ENCODE results near the gene TMEFF2. TPM values are rescaled to one million over a fixed set of nuclear protein-coding genes. Genes with fewer than 3 reads are reported as not detected.

Gene TMEFF2
- total and polyA plus RNA-seq, 4 donors: 0.08 TPM; not detected in 3

DNA sequence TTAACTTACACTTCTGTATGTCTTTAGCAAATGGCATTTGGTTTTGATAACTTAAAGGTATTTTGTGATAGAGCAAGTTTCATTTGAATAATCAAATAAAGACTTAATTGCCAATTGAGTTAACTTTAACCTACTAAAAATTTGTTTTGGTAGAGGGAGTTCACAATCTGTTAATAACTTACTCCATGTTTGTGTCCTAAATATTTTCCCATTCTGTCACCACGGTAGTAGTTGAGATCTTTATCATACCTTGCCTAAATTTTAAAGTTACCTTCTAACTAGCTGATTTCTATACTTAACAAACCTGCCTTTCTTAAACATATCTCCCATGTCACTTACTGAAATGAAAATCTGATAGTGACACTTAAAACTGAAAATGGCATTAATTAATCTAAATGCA is 127.1 kb downstream of the TMEFF2 start:
- Histone ChIP-seq H3K27ac (ENCODE audit: low read depth in 1 of 2, low read length in 2 of 2) (no peak overlapping the region), H3K27me3 (ENCODE audit: control insufficient read depth in 4 of 4, insufficient read depth in 4 of 4, low read length in 3 of 4) (no peaks in the 10 kb centered on the region)
- 25% methylated on average over 1 of the region's 1 CpG for WGBS

More for the DNA sequence above, 127.1 kb downstream of the TMEFF2 start:
- no peak overlapping the region for H3K9ac ChIP-seq (ENCODE audit: low read depth in 1 of 2, low read length in 2 of 2)
- no peak for DNase-seq (ENCODE audit: low spot score)
- H3K9me3 ChIP-seq (ENCODE audit: control insufficient read depth in 4 of 4, low read length in 3 of 4): no peaks in the 10 kb centered on the region
- TF ChIP-seq HNF4G (IDR thresholded peaks at IDR 0.05): no peak
- no peak for TF ChIP-seq YY1 (IDR thresholded peaks at IDR 0.05)
- no peak for TF ChIP-seq JUND (IDR thresholded peaks at IDR 0.05)
- no peak for TF ChIP-seq SP1 (IDR thresholded peaks at IDR 0.05)
- TF ChIP-seq, protein P1, sequence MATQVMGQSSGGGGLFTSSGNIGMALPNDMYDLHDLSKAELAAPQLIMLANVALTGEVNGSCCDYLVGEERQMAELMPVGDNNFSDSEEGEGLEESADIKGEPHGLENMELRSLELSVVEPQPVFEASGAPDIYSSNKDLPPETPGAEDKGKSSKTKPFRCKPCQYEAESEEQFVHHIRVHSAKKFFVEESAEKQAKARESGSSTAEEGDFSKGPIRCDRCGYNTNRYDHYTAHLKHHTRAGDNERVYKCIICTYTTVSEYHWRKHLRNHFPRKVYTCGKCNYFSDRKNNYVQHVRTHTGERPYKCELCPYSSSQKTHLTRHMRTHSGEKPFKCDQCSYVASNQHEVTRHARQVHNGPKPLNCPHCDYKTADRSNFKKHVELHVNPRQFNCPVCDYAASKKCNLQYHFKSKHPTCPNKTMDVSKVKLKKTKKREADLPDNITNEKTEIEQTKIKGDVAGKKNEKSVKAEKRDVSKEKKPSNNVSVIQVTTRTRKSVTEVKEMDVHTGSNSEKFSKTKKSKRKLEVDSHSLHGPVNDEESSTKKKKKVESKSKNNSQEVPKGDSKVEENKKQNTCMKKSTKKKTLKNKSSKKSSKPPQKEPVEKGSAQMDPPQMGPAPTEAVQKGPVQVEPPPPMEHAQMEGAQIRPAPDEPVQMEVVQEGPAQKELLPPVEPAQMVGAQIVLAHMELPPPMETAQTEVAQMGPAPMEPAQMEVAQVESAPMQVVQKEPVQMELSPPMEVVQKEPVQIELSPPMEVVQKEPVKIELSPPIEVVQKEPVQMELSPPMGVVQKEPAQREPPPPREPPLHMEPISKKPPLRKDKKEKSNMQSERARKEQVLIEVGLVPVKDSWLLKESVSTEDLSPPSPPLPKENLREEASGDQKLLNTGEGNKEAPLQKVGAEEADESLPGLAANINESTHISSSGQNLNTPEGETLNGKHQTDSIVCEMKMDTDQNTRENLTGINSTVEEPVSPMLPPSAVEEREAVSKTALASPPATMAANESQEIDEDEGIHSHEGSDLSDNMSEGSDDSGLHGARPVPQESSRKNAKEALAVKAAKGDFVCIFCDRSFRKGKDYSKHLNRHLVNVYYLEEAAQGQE (IDR thresholded peaks at IDR 0.05): no peak
- no peak for TF ChIP-seq RXRA (IDR thresholded peaks at IDR 0.05)
- no peak for TF ChIP-seq FOXA2 (IDR thresholded peaks at IDR 0.05)
- no peak for TF ChIP-seq NR2F2 (IDR thresholded peaks at IDR 0.05)
- TF ChIP-seq CTCF (IDR thresholded peaks at IDR 0.05; ENCODE audit: low read depth, low read length, missing input control): no peak
- TF ChIP-seq GABPA (IDR thresholded peaks at IDR 0.05 in 1 of 2, conservative IDR thresholded peaks at IDR 0.05 in 1 of 2): no peak
- TF ChIP-seq RAD21 (IDR thresholded peaks at IDR 0.05): no peak
- TF ChIP-seq, protein P2, sequence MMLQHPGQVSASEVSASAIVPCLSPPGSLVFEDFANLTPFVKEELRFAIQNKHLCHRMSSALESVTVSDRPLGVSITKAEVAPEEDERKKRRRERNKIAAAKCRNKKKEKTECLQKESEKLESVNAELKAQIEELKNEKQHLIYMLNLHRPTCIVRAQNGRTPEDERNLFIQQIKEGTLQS (IDR thresholded peaks at IDR 0.05): no peak
- no peak for TF ChIP-seq HNF4A (conservative IDR thresholded peaks at IDR 0.05)
- TF ChIP-seq TAF1 (conservative IDR thresholded peaks at IDR 0.05): no peak
- TF ChIP-seq, protein P3, sequence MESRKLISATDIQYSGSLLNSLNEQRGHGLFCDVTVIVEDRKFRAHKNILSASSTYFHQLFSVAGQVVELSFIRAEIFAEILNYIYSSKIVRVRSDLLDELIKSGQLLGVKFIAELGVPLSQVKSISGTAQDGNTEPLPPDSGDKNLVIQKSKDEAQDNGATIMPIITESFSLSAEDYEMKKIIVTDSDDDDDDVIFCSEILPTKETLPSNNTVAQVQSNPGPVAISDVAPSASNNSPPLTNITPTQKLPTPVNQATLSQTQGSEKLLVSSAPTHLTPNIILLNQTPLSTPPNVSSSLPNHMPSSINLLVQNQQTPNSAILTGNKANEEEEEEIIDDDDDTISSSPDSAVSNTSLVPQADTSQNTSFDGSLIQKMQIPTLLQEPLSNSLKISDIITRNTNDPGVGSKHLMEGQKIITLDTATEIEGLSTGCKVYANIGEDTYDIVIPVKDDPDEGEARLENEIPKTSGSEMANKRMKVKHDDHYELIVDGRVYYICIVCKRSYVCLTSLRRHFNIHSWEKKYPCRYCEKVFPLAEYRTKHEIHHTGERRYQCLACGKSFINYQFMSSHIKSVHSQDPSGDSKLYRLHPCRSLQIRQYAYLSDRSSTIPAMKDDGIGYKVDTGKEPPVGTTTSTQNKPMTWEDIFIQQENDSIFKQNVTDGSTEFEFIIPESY (IDR thresholded peaks at IDR 0.05): no peak
- no peak for TF ChIP-seq EGR1 (IDR thresholded peaks at IDR 0.05; ENCODE audit: low read depth in 2 of 2)
- TF ChIP-seq FOXA1 (IDR thresholded peaks at IDR 0.05): no peak
- TF ChIP-seq, protein P4, sequence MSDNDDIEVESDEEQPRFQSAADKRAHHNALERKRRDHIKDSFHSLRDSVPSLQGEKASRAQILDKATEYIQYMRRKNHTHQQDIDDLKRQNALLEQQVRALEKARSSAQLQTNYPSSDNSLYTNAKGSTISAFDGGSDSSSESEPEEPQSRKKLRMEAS (IDR thresholded peaks at IDR 0.05): no peak
- no peaks in the 10 kb centered on the region for H3K36me3 ChIP-seq (ENCODE audit: control insufficient read depth in 4 of 4, insufficient read depth in 3 of 4, low read depth in 1 of 4, low read length in 3 of 4)
- no peak overlapping the region for H3K4me3 ChIP-seq (ENCODE audit: low read depth in 1 of 3, low read length in 3 of 3)
- H3K4me1 ChIP-seq (ENCODE audit: control insufficient read depth in 4 of 4, insufficient read depth in 4 of 4, low read length in 3 of 4): peaks cover 3 to 24% (median 16%) of the 10 kb centered on the region in 4 donors
